HG03565 (cell line): ENCODE data around the gene ZNF580.

Experiments used
- ATAC-seq: cut with Tn5 transposase; IDR thresholded peaks from one replicate; pipeline ENCODE4 v1.9.1; 2021; ENCODE audit warnings: mild to moderate bottlenecking, moderate library complexity; ENCODE audit not compliant: unreplicated experiment

The ZNF580 gene

DNA sequence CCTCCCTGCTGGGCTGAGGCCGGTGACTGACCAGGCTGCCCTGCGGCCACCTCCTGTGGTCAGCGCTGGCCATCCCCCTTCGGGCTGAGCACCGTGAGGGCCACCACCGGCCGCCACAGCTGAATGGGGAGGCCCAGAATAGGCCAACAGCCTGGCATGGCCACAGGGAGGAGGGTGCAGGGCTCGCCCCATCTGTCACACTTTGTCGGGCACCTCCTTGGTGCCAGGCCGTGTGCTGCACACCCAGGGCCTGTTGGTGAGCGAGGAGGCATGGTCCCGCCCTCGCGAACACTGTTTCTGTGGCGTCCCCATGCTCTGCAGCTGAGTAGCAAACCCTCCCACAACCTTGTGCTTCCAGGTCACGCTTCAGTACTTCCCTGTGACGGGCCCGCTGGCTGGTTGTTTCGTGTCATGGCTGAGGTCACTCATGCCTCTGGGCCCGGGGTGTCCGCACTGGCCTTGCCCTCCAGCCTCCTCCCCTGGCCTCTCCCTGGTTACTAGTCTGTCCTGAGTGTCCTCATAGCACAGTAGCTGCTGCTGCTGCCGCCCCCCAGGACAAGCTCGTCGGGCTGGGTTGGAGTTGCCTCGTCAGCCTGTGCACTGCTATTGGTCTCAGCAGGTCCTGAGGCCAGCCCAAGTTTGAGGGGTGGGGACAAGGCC, 49.4 kb downstream of the ZNF580 start:
- no peak for ATAC-seq

DNA sequence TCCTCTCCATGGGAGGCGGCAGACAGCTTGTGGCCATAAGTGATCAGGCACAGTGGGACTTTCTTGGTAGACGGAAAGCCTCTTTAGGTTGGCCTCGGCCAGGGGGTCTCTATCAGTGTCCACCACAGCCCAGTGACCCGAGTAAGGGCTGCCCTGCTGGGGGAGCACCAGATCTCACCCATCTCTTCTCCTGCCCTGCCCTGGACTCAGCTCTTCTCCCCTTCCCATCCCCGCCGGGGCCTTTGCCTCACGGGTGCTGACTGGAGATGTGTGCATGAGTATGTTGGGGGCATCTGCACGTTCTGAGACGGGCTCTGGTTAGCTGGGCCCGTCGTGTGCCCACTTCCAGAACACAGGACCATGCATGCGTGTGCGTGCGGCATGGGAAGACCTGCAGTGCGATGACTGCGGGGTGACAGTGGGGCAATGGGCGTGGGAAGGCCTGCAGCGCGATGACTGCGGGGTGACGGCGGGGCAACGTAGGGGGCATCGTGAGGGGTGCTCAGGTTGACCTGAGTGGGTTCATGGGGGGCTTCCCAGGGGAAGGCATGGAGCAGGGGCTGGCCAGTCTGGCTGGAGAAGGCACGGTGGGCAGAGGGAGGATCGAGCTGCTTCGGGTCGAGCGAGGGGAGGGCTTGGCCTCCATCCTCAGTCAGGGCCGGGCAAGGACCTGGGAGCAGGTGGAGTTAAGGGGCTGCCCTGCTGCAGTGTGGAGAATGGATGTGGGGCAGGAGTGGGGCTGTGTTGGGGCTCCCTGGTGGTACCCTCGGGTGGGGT, 50.2 kb downstream of the ZNF580 start:
- ATAC-seq: no peak

DNA sequence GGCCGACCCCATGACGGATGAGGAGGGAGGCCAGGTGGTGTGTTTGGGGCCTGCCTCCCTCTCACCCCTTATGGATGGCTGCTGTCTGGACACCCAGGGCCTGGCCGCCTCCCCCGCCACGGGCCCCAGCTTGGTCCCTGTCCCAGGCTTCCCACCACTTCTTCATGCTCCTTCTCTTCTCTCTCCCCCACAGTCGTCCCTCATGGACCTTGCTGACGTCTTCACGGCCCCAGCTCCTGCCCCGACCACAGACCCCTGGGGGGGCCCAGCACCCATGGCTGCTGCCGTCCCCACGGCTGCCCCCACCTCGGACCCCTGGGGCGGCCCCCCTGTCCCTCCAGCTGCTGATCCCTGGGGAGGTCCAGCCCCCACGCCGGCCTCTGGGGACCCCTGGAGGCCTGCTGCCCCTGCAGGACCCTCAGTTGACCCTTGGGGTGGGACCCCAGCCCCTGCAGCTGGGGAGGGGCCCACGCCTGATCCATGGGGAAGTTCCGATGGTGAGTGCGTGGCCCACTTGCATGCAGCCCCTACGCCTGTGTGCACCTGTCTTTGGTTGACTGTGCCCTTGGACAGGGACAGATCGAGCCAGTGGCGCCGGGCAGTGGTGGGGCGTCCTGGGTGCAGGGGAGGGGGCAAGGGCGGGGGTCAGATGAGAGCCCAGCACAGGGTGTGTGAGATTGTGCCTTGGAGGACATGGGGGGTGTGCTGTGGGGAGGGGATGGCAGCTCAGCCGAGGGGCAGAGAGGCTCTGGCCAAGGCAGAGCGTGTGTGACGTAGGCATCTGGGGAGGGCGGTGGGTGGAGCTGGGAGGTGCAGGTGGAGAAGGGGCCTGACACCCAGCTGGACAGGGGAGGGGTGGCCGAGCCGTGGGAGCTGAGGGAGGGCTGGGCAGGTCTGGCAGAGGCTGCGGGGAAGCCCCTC, 51.0 kb downstream of the ZNF580 start:
- ATAC-seq: no peak

DNA sequence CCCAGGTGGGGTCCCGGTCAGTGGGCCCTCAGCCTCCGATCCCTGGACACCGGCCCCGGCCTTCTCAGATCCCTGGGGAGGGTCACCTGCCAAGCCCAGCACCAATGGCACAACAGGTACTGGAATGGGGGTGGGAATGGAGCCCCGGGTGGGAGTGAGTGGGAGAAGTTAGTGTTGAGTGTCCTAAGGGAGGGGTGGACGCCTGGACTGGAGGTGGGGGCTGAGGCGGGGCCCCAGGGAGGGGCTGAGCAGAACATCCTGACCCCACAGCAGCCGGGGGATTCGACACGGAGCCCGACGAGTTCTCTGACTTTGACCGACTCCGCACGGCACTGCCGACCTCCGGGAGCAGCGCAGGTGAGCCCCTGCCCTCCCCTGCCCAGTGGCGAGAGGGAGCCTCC, 51.9 kb downstream of the ZNF580 start:
- no peak for ATAC-seq
